HG03460 (cell line): ENCODE measurements around the gene TIAL1.
A peak's percentile ranks its signal among the peaks of the same experiment; 100 is the strongest.
"Not testable (repeated sequence)": the region's sequence is repeated elsewhere in the genome, so short reads cannot be mapped to it uniquely, and the experiment has no call there.

Experiments
- ATAC-seq: cut with Tn5 transposase; IDR thresholded peaks from one replicate; pipeline ENCODE4 v1.9.1; 2021; ENCODE audit not compliant: unreplicated experiment

Gene TIAL1

DNA sequence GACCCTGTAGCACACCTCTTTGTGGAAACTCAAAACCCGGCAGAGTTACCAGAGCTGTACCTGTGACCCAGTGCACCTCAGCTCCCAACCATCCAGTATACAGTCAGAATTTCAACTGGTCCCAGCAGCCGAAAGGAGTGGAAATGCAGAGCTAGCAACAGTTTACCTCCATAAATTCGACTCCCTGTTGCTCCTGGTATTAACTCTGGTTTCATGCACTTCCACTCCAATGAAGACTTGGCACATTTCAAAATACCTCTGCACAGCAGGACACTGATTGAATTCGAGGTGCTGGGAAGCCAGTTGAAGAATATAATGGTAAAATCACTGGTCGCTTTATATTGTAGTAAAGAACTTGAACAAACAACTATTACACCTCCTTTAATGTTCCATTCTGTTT lies 17.9 kb upstream of the TIAL1 start:
- no peak for ATAC-seq

DNA sequence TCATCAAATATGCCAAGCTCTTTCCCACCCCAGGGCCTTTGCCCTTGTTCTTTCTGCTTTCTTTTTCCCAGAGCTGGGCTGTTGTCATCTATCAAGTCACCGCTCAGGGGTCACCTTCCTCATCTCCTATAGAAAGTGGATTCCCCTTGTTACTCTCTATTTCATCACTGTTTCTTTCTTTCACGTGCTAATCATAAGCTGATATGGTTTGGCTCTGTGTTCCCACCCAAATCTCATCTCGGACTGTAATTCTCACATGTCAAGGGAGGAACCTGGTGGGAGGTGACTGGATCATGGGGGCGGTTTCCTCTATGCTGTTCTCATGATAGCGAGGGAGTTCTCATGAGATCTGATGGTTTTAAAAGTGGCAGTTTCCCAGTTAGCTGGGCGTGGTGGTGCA lies 17.0 kb upstream of the TIAL1 start:
- ATAC-seq, result no peak

DNA sequence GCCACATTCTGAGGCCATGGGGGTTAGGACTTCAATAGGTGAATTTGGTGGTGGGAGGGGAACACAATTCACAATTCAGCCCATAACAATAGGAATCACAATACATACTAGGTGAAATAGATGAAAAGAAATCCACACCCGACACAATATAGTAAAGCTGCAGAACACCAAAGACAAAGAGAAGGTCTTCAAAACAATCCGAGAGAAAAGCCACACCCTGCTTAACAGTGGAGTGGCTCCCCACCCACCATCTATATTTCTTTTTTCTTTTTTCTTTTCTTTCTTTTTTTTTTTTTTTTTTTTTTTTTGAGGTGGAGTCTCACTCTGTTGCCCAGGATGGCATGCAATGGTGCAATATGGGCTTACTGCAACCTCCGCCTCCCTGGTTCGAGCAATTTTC lies 14.7 kb upstream of the TIAL1 start:
- no peak for ATAC-seq

DNA sequence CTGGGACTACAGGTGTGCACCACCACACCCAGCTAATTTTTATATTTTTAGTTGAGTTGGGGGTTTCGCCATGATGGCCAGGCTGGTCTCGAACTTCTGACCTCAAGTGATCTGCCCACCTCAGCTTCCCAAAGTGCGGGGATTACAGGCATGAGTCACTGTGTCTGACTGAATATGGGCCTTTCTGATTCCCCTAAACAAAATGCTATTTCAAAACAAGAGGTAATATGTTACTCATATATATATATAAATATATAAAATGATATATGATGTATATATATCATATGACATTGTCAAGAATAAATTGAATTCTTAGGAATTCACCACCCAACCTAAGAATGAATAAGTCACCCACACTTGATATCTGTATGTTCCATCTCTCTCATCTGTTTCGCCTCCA lies 12.8 kb upstream of the TIAL1 start:
- no peak for ATAC-seq

DNA sequence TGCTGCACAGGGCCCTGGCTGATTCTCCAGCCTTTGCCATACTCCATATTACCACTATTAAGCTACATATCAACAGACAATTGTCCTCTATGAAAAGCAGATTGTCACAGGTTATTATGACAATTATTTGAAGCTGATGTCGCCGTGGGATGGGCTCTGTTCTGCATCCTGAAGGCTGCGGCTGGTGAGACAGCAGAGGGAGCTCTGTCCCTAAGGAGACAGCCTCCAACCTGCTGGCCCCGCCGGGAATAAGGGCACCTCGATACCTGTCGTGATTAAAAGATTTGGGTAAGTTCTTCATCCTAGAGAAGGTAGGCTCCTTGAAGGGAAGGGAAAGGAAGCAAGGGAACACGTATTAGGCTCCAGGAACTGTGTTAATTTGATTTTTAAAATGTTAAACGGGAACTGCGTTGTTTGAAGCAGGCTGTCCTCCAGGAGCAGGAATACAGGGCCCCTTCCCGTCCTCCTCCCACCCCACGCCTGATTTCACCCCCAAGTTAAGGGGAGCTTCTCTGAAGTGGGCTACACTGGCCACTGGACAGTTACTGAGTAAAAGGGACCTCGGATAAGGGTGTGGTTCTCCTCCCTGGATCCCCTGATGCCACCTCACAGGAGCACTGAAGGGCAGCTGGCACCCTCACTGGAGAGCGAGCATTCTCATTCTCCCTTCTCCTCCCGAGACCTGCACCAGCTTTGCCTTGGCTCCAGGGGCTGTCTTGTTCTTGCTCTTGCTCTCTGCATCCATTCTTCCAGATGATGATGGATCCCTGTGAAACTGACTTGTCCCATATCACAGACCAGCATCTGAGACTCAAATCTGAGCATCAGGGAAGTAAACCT lies 11.8 kb upstream of the TIAL1 start:
- ATAC-seq, result no peak

DNA sequence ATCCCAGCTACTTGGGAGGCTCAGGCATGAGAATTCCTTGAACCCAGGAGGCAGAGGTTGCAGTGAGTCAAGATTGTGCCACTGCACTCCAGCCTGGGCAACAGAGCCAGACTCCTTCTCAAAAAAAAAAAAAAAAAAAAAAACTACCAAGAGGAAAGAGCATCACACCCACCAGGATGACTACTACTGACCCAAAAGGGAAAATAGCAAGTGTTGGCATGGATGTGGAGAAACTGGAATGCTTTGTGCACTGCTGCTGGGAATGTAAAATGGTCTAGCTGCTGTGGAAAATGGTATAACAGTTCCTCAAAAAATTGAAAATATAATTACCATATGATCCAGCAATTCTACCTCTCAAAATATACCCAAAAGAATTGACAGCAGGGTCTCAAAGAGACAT lies 7.7 kb upstream of the TIAL1 start:
- ATAC-seq, result no peak

DNA sequence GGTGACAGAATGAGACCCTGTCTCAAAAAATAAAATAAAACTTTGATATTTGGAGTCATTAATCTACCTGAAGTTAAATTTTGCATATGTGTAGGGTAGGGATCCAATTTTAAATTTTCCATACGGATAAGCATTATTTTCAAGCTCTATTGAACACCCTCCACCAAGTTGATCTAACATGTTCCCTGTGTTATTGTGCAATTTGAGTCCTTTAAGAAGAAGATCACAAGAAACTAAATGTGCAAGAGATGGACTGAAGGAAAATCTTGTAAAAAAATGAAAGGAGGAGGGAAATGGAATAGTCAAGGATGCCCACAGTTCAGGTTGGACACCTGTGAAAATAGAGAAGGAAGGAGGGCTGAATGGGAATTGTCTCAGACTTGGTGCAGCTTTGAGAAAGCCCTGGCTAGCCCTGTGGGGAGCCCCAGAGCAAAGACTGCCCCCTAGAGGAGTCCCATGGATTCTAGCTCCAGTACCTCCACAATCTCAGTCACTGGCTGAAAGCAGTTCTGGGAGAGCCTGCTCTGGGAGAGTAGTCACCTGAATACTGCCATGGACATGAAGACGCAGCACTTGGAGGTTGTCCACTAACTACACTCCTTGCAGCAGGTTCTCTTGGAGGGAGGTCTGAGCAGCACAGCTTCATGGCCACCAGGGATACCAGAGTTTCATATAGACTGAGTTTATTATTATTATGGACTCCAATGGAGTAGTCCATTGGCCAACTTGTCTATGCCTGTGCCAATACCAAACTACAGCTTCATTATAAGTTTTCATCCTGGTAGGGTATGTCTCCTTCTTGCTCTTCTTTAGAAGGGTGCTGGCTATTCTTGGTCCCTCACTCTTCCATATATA lies 5.7 kb upstream of the TIAL1 start:
- ATAC-seq, result no peak

DNA sequence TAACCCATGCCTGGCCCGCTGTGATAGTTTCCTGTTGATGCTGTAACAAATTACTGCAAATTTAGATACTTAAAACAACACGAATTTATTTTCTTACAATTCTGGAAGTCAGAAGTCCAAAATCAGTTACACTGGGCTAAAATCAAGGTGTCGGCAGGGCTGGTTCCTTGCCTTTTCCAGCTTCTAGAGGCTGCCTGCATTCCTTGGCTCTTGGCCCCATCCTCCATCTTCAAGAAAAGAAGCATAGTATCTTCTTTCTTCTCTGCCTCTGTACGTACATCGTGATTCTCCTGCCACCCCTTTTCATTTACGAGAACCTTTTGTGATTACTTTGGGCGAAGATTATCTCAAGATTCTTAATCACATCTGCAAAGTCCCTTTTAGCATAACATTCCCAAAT lies 1.6 kb upstream of the TIAL1 start:
- ATAC-seq, result no peak

DNA sequence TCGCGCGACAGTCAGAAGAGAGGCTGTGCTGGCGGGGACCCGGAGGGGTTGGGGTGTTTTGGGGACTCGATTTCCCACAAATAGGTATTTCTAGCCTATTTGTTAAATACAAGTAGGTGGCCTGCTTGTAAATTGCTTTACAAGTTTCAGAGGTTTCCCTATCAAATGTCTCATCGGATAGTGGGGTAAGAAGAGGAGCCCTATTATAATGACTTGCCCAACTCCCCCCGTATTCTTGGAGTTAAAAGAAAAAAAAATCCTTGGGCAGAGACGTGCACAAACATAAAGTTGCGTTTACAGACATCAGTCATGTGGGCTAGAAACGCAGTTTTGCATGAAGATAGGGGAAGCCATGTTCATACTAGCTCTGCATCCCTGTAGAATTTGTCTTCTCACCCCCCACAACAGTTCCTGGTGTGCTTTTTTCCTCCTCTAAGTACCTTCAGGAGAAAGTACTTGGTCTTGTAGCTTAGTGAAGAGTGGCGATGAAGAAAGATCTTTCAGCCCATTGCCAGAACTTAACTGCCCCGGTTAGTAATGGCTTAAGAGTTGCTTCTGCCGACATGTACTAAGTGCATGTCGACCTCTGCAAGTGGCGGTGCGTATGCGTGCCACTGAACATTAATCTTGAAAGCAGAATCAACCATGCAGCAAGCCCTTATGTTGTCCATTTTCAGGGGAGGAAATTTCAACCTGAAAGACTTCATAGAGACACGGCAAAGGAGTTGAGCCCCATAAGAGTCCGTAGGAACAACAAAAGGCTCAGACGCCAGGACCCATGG lies 832 bp upstream of the TIAL1 start:
- no peak for ATAC-seq

DNA sequence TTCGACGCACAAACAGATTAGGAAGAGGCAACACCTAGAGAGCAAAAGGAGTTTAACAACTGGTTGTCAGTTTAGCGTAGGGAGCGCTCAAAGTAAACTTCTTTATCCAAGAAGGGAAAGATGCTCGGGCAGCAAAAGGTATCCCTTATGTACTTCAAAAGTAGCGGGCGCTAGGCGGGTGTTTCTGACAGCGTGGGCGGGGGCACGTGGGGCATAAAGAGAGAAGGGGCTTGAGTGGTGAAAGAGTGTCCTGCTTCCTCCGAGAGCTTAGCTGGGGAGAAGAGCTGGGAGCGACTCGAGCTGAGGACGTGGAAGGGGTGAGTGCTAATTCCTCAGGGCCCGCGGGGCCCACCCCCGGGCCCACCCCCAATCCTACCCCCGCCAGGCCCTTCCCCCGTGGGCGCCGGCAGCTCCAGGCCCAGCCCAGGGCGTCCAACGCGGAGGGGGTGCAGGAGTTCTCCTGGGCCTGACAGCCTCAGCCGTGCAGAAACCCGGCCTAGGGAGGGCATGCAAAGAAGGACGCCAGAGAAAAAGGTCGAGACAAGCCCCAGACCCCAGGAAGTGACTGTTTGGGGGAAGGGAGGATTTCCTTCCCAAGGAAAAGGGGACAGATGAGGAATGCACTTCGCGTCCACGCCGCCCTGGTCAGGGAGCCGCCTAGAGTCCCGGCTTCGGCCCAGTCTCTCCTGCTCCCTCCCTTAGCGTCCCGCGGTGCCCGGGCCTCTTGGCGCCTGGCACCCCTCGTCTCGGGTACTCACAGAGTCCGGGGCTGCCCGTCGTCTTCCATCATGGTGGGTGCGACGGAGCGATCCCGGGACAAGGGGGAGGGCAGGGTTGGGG lies 868 bp downstream of the TIAL1 start:
- ATAC-seq, result peak; percentile 3

DNA sequence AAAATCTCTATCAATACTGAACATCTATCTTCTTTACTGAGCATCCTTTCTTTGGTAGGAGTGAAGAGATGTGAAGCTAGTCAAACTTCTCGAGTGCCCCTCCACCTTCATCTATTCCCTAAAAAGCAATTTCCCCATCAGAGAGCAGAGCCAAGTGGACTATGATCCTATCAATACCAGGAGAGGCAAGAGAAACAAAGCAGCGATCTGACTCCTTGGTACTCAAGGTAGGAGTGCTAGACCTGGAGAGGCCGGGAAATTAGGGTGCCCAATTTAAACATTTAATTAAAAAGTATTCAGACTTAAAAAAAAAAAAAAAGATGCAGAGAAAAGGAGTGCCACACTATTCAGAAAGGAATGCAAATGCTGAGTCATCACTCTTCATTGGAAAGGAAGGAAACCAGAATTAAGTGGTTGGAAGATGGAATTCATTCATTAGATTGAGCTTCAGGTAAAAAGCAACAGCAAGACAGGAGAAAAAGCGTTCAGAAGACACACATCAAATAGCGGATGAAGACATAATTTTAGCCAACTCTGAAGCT lies 1.6 kb downstream of the TIAL1 start:
- no peak for ATAC-seq

DNA sequence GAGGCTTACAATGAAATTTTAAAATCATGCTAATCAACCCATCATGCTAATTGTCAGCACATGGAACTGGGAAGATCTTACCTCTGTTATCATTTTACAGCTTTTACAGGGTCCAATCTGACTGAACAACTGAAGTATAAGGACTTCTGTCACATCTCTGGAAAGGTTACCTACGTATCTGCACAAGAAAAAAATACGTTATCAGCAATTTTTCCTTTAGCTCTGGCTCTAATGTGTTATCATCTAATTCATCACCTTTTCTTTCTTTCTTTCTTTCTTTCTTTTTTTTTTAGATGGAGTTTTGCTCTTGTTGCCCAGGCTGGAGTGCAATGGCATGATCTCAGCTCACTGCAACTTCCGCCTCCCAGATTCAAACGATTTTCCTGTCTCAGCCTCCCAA lies 8.7 kb downstream of the TIAL1 start:
- no peak for ATAC-seq

DNA sequence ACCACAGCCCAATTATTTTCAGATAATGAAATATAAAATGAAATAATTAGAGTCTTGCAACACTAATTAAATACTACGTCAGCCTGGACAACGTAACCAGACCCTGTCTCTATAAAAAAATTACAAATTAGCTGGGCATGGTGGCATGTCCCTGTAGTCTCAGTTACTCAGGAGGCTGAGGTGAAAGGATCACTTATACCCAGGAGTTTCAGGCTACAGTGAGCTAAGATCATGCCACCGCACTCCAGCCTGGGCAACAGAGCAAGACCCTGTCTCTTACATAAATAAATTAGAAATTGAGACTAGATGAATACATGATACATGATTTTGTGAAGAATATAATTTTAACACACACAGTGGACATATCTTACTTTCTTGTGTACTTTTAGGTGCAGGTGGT lies 18.4 kb downstream of the TIAL1 start:
- no peak for ATAC-seq

DNA sequence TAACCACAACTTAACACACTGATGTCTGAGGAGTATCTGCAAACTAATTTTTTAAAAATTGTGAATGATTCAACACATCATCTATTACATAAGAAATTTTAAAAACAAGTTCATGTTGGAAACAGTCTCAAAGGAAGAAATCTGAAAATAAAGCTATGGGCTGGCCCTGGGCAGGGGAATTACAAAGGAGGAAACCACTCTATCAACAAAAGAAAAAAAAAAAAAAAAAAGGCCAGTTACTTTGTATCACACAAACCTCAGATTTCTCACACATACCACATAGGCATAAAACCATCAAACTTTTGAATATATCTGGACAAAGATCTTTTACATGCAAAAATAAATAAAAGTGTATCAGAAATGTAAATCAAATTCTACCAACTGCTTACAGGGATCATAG lies 20.8 kb downstream of the TIAL1 start:
- no peak for ATAC-seq

DNA sequence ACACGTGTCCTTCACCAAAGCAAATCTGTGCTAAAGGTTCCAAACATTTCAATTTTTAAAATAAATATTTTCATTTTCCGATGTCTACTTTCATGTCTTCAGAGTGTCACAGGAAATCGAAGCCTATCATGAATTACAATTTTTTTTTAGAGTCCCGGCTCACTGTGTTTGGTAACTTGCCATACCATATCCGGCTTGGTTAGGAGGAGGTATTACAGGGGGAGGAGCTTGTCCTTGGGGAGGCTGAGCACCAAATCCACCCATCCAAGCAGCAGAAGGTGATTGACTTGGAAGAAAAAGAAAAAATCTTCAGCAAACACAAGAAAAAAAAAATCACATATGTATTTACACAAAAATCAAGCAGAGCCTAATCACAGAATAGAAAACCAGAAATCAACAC lies 21.3 kb downstream of the TIAL1 start:
- ATAC-seq, result no peak

DNA sequence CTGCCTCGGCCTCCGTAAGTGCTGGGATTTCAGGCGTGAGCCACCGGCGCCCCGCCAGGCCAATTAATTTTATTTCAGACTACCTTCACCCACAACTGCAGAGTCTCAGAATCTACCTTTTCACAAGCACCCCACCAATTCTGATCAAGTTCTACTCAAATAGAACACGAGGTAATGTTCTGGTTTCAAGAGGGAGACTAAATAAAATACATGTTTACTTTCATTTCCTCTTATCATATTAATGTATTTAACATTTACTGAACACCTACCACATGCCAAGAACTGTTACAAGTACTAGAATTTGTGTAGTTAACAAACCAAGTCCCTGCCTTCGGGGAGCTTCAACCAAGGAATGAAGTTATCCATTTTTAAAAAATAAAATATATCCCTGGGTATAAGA lies 28.8 kb downstream of the TIAL1 start:
- no peak for ATAC-seq

DNA sequence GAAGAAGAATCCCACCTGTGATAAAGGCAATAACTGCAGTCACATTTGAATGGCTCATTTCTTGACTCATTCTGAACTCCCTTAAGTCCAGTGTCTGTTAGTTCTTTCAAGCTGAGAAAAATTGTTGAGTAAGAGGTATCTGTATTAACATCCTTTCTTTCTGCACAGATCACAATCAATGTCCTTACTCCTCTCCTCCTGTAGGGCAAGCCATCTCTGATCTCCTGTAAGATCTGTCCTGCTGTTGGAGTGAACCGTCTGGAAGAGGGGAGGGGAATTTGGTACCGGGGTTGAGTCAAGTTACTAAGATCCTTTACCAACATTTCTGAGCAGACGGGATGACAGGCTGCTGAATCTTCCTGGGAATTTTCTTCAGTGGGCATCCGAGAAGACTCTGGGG lies 34.7 kb downstream of the TIAL1 start:
- no peak for ATAC-seq

DNA sequence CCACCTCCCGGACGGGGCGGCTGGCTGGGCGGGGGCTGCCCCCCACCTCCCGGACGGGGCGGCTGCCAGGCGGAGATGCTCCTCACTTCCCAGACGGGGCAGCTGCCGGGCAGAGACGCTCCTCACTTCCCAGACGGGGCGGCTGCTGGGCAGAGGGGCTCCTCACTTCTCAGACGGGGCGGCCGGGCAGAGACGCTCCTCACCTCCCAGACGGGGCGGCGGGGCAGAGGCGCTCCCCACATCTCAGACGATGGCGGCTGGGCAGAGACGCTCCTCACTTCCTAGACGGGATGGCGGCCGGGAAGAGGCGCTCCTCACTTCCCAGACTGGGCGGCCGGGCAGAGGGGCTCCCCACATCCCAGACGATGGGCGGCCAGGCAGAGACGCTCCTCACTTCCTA lies 37.3 kb downstream of the TIAL1 start:
- ATAC-seq, result not testable (repeated sequence)

DNA sequence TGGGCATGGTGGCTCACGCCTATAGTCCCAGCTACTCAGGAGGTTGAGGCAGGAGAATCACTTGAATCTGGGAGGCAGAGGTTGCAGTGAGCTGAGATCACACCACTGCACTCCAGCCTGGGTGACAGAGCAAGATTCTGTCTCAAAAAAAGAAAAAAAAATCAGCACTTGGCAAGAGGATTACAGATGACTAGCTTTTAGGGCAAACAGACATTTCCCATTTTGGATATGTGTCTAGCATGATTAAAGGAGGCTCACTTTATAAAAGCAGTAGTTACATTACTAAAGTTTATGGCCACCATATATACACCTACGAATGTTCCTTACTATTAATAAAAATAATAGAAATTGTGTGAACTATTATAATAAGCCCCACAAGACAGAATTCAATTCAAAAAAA lies 40.7 kb downstream of the TIAL1 start:
- ATAC-seq, result not testable (repeated sequence)

DNA sequence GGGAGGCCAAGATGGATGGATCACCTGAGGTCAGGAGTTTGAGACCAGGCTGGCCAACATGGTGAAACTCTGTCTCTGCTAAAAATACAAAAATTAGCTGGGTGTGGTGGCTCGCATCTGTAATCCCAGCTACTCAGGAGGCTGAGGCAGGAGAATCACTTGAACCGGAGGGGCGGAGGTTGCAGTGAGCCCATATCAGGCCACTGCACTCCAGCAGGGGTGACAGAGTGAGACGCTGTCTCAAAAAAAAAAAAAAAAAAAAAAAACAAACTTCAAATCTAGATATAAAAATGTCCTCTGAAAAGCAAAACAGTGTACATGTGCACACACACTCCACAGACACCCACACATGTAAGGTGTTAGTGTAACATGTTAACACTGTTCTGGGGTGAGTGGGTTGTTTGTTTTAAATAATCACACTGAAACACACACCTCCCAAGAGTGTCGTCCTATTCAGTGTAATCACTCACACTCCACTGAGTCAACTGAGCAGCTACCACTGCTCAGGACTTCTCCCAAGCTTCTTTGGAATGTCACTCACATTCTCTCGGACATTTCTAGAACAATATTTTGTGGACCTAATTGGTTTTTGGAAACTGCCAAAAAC lies 41.5 kb downstream of the TIAL1 start:
- ATAC-seq, result no peak
